ENCODE data around the gene JAK3. TPM values are rescaled to one million over a fixed set of nuclear protein-coding genes. Genes with fewer than 3 reads are reported as not detected.

JAK3 gene
- polyA plus RNA-seq, 1 donor: 9.9 TPM

GRCh38 chr19:17854061-17854460 is 6.3 kb upstream of the JAK3 start:
- Histone ChIP-seq H3K27ac (ENCODE audit: low read length) (no peak overlapping the region), H3K4me1 (ENCODE audit: control insufficient read depth, insufficient read depth, low read length) (peaks cover under 1% of the 10 kb centered on the region), H3K4me3 (ENCODE audit: low read length) (no peak overlapping the region), H3K9me3 (ENCODE audit: control insufficient read depth, low read depth, low read length) (no peaks in the 10 kb centered on the region), H3K36me3 (ENCODE audit: control insufficient read depth, insufficient read depth, low read length) (no peaks in the 10 kb centered on the region), H3K27me3 (ENCODE audit: control insufficient read depth, insufficient read depth, low read length) (peaks cover 5% of the 10 kb centered on the region)
- DNase-seq: no peak
- WGBS (ENCODE audit: insufficient coverage, low lambda C conversion rate): no CpG with 5 or more reads among the region's 6 CpGs

GRCh38 chr19:17848595-17849292 is 962 bp upstream of the JAK3 start:
- Histone ChIP-seq H3K4me1 (ENCODE audit: control insufficient read depth, insufficient read depth, low read length) (peaks cover 14% of the 10 kb centered on the region), H3K9me3 (ENCODE audit: control insufficient read depth, low read depth, low read length) (no peaks in the 10 kb centered on the region), H3K36me3 (ENCODE audit: control insufficient read depth, insufficient read depth, low read length) (no peaks in the 10 kb centered on the region), H3K27ac (ENCODE audit: low read length) (no peak overlapping the region), H3K27me3 (ENCODE audit: control insufficient read depth, insufficient read depth, low read length) (no peaks in the 10 kb centered on the region), H3K4me3 (ENCODE audit: low read length) (no peak overlapping the region)
- no peak for DNase-seq
- WGBS (ENCODE audit: insufficient coverage, low lambda C conversion rate): 100% methylated on average over 1 of the region's 14 CpGs

- Histone ChIP-seq H3K27me3 (ENCODE audit: control insufficient read depth, insufficient read depth, low read length) (peaks cover 17% of the 10 kb centered on the region), H3K36me3 (ENCODE audit: control insufficient read depth, insufficient read depth, low read length) (no peaks in the 10 kb centered on the region), H3K27ac (ENCODE audit: low read length) (no peak overlapping the region), H3K4me1 (ENCODE audit: control insufficient read depth, insufficient read depth, low read length) (peaks cover 29% of the 10 kb centered on the region), H3K9me3 (ENCODE audit: control insufficient read depth, low read depth, low read length) (peaks cover 3% of the 10 kb centered on the region), H3K4me3 (ENCODE audit: low read length) (no peak overlapping the region)
- whole genome bisulfite sequencing (ENCODE audit: insufficient coverage, low lambda C conversion rate): no CpG with 5 or more reads among the region's 8 CpGs
- no peak for DNase-seq
These were observed 1.6 kb downstream of the JAK3 start for GRCh38 chr19:17846146-17846545.

DNA sequence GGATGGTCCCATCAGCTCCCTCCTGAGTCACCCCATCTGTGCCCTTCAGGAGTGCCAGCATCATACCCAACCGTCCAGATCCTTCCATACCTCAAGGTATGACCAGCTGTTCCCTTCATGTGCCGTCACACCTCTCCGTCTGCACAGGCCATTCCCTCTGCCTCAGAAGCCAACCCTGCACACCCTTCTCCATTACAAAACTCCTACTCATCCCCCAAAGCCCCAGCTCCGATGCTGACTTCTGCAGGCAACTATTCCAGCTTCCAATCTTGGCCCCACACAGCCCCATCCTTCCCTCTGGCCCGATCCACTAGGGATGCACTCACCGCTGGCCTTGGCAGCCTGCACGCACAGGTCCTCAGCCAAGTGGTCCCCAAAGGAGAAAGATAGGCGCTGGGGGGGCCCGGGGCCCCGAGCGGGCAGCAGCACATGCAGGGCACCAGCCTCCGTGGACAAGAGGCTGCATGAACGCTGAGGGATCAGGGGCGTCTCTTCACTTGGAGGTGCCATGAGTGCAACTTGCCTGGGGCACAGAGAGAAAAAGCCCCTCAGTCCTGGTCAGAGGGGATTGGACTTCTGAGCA is 3.8 kb downstream of the JAK3 start:
- H3K36me3 ChIP-seq (ENCODE audit: control insufficient read depth, insufficient read depth, low read length): no peaks in the 10 kb centered on the region
- no peak for DNase-seq
- H3K27ac ChIP-seq (ENCODE audit: low read length): no peak overlapping the region
- WGBS (ENCODE audit: insufficient coverage, low lambda C conversion rate): no CpG with 5 or more reads among the region's 14 CpGs
- H3K4me1 ChIP-seq (ENCODE audit: control insufficient read depth, insufficient read depth, low read length): peaks cover 29% of the 10 kb centered on the region
- H3K4me3 ChIP-seq (ENCODE audit: low read length): no peak overlapping the region
- peaks cover 17% of the 10 kb centered on the region for H3K27me3 ChIP-seq (ENCODE audit: control insufficient read depth, insufficient read depth, low read length)
- peaks cover 3% of the 10 kb centered on the region for H3K9me3 ChIP-seq (ENCODE audit: control insufficient read depth, low read depth, low read length)

DNA sequence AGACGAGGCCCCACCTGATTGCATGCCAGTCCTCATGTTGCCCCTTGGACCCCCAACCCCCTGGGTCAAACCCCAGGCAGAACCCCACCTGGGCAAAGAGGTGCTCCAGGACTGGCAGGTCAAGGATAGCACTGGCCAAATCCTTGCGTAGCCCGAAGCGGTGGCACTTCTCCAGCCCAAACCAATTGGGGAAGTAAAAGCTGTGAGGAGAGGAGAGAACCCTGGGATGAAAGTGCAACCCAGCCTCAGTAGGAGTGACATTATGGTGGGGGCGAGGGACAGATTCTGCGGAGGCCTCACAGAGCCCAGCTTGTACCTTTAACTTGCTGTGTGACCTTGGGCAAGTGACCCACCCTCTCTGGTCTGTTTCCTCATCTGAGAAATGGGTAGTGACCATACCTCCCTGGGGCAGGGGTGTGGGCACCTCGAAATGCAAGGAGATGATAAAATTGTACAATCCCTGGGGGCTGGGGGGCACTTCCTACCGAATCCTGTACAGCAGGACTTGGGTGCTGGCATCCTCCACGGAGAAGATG is 4.4 kb downstream of the JAK3 start:
- Histone ChIP-seq H3K4me3 (ENCODE audit: low read length) (no peak overlapping the region), H3K9me3 (ENCODE audit: control insufficient read depth, low read depth, low read length) (peaks cover 3% of the 10 kb centered on the region), H3K27me3 (ENCODE audit: control insufficient read depth, insufficient read depth, low read length) (peaks cover 17% of the 10 kb centered on the region), H3K36me3 (ENCODE audit: control insufficient read depth, insufficient read depth, low read length) (no peaks in the 10 kb centered on the region), H3K4me1 (ENCODE audit: control insufficient read depth, insufficient read depth, low read length) (peaks cover 29% of the 10 kb centered on the region), H3K27ac (ENCODE audit: low read length) (no peak overlapping the region)
- no CpG with 5 or more reads among the region's 9 CpGs for WGBS (ENCODE audit: insufficient coverage, low lambda C conversion rate)
- DNase-seq: no peak

DNA sequence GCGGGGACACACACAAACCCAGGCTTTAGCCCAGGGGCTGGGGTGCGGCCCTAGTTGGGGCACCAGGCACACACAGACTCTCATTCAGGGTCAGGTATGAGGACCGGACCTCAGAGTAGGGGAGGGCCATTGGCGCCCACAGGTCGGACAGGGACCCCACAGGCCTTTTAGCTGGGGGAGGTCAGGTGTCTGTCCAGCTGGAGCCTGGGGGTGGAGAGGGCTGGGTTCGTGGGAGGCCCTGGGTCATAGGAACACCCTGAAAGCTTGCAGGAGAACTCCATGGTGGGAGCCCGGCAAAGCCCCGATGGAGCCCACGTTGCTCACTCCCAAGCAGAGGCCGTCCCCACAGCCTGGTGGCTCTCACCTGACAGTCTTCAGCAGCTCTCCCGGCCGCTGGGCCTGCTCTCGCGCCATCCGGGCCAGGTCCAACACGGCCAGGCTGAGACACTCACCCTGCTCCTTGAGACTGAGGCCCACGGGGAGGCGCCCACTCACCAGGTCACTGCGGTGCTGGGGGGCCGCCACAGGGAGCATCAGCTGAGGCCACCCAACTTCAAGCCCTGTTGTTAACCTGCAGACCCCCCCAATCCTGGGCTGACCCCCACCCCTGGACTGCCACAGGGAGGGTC is 5.0 kb downstream of the JAK3 start:
- DNase-seq: no peak
- Histone ChIP-seq H3K27me3 (ENCODE audit: control insufficient read depth, insufficient read depth, low read length) (peaks cover 17% of the 10 kb centered on the region), H3K4me3 (ENCODE audit: low read length) (peak overlapping the region; percentile 5), H3K27ac (ENCODE audit: low read length) (no peak overlapping the region), H3K9me3 (ENCODE audit: control insufficient read depth, low read depth, low read length) (peaks cover 3% of the 10 kb centered on the region), H3K36me3 (ENCODE audit: control insufficient read depth, insufficient read depth, low read length) (peaks cover 3% of the 10 kb centered on the region), H3K4me1 (ENCODE audit: control insufficient read depth, insufficient read depth, low read length) (peaks cover 24% of the 10 kb centered on the region)
- WGBS (ENCODE audit: insufficient coverage, low lambda C conversion rate): no CpG with 5 or more reads among the region's 20 CpGs

DNA sequence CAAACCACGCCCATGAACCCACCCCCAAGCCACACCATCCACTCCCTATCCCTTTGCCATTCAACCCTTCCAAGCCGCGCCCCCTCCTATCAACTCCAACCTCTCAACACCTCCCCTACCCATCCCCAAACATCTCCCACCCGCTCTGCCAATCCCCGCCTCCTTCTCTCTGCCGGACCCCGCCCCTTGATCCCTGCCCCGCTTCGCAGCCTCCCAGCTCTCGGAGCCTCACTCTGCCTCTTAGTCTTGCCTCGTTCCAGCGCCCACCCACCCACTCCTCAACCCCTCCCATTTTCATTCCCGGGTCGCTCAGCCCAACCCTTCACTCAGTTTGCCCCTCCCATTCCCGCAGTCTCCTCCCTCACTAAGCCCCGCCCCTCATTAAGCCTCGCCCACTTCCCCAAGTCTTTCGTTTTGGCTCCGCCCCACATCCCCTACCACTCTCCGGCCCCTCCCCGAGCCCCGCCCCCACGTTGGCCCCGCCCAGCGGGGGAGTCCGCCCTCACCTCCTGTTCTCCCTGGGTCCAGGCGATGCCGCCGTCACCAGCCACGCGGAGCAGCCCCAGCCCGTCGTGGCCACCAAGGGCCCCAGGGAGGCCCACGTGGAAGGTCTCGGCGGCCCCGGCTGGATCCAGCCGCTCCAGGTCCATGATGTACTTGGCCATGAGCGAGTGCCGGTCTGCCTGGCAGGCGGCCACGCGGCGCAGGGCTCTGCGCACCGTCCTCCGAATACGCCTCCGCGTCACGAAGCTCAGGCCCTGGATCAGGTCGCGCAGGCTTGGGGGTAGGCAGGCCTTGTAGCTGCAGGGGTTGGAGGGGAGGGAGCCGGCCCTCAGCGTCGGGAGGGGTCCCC is 5.7 kb downstream of the JAK3 start:
- Histone ChIP-seq H3K4me1 (ENCODE audit: control insufficient read depth, insufficient read depth, low read length) (peaks cover 17% of the 10 kb centered on the region), H3K4me3 (ENCODE audit: low read length) (peak overlapping the region; percentile 19), H3K36me3 (ENCODE audit: control insufficient read depth, insufficient read depth, low read length) (peaks cover 4% of the 10 kb centered on the region), H3K9me3 (ENCODE audit: control insufficient read depth, low read depth, low read length) (peaks cover 3% of the 10 kb centered on the region), H3K27ac (ENCODE audit: low read length) (no peak overlapping the region), H3K27me3 (ENCODE audit: control insufficient read depth, insufficient read depth, low read length) (peaks cover 17% of the 10 kb centered on the region)
- DNase-seq: peak; percentile 61 to 74
- WGBS (ENCODE audit: insufficient coverage, low lambda C conversion rate): 8% methylated on average over 9 of the region's 56 CpGs

- Histone ChIP-seq H3K36me3 (ENCODE audit: control insufficient read depth, insufficient read depth, low read length) (peaks cover 4% of the 10 kb centered on the region), H3K27me3 (ENCODE audit: control insufficient read depth, insufficient read depth, low read length) (peaks cover 17% of the 10 kb centered on the region), H3K27ac (ENCODE audit: low read length) (no peak overlapping the region), H3K4me3 (ENCODE audit: low read length) (peak overlapping the region; percentile 19), H3K4me1 (ENCODE audit: control insufficient read depth, insufficient read depth, low read length) (peaks cover 15% of the 10 kb centered on the region), H3K9me3 (ENCODE audit: control insufficient read depth, low read depth, low read length) (peaks cover 3% of the 10 kb centered on the region)
- no CpG with 5 or more reads among the region's 30 CpGs for WGBS (ENCODE audit: insufficient coverage, low lambda C conversion rate)
- DNase-seq: no peak
These were observed 6.4 kb downstream of the JAK3 start for GRCh38 chr19:17841371-17841809.

- no peak overlapping the region for H3K27ac ChIP-seq (ENCODE audit: low read length)
- no peak overlapping the region for H3K4me3 ChIP-seq (ENCODE audit: low read length)
- peaks cover 3% of the 10 kb centered on the region for H3K9me3 ChIP-seq (ENCODE audit: control insufficient read depth, low read depth, low read length)
- peaks cover 17% of the 10 kb centered on the region for H3K27me3 ChIP-seq (ENCODE audit: control insufficient read depth, insufficient read depth, low read length)
- DNase-seq: no peak
- peaks cover 6% of the 10 kb centered on the region for H3K36me3 ChIP-seq (ENCODE audit: control insufficient read depth, insufficient read depth, low read length)
- WGBS (ENCODE audit: insufficient coverage, low lambda C conversion rate): 67% methylated on average over 3 of the region's 6 CpGs
- peaks cover 15% of the 10 kb centered on the region for H3K4me1 ChIP-seq (ENCODE audit: control insufficient read depth, insufficient read depth, low read length)
These were observed 7.8 kb downstream of the JAK3 start for GRCh38 chr19:17840019-17840418.

GRCh38 chr19:17837972-17838371 is 9.8 kb downstream of the JAK3 start:
- no peak overlapping the region for H3K4me3 ChIP-seq (ENCODE audit: low read length)
- H3K36me3 ChIP-seq (ENCODE audit: control insufficient read depth, insufficient read depth, low read length): peaks cover 6% of the 10 kb centered on the region
- no CpG with 5 or more reads among the region's 7 CpGs for WGBS (ENCODE audit: insufficient coverage, low lambda C conversion rate)
- peaks cover 17% of the 10 kb centered on the region for H3K27me3 ChIP-seq (ENCODE audit: control insufficient read depth, insufficient read depth, low read length)
- peaks cover 3% of the 10 kb centered on the region for H3K9me3 ChIP-seq (ENCODE audit: control insufficient read depth, low read depth, low read length)
- no peak overlapping the region for H3K27ac ChIP-seq (ENCODE audit: low read length)
- peaks cover 15% of the 10 kb centered on the region for H3K4me1 ChIP-seq (ENCODE audit: control insufficient read depth, insufficient read depth, low read length)
- DNase-seq: no peak
